Body of pancreas (tissue), 4 donors: ENCODE results near the gene ADAT2. TPM values are rescaled to one million over a fixed set of nuclear protein-coding genes. Genes with fewer than 3 reads are reported as not detected.
"Not testable (repeated sequence)": the region's sequence is repeated elsewhere in the genome, so short reads cannot be mapped to it uniquely, and the experiment has no call there.

Source experiments
- ATAC-seq: fragments of 150-250 bp; one replicate; pipeline ENCODE4 v1.9.1; 2016
- DNase-seq, 4 donors: peaks; one replicate each; pipeline ENCODE4 v3.0.0-alpha.2; 2019
- H3K27ac ChIP-seq, 4 donors: fragments of 200-600 bp; sonication (generic); 1 replicate in 3 of 4; 2 replicates in 1 of 4; pipeline versions ENCODE4 v1.5.1 to v1.6.1; 2016 to 2019; ENCODE audit warnings: mild to moderate bottlenecking in 1 of 4, mixed read lengths in 1 of 4, moderate library complexity in 1 of 4
- H3K27me3 ChIP-seq, 2 donors: fragments of 200-600 bp; sonication (generic); one replicate each; pipeline ENCODE4 v1.6.0; 2016; ENCODE audit warnings: mild to moderate bottlenecking in 1 of 2
- H3K36me3 ChIP-seq, 2 donors: fragments of 200-600 bp; sonication (generic); replicated peaks in 1 of 2; 2 replicates each; pipeline ENCODE4 v1.5.1; 2016; ENCODE audit warnings: low read depth in 2 of 2; ENCODE audit not compliant: insufficient read depth in 1 of 2
- H3K4me1 ChIP-seq: fragments of 200-600 bp; sonication (generic); one replicate; pipeline ENCODE4 v1.6.0; 2016
- H3K4me3 ChIP-seq, 2 donors: fragments of 200-600 bp; sonication (generic); 1 replicate in 1 of 2; 2 replicates in 1 of 2; pipeline ENCODE4 v1.5.1; 2016 to 2019
- H3K9me3 ChIP-seq, 3 donors: fragments of 200-600 bp; sonication (generic); 1 replicate in 2 of 3; 2 replicates in 1 of 3; pipeline ENCODE4 v1.5.1; 2016
- POLR2A ChIP-seq, 3 donors: fragments of 450-650 bp; IDR thresholded peaks; one replicate each; pipeline ENCODE4 v1.6.1; 2016; ENCODE audit warnings: antibody characterized with exemption in 3 of 3, mild to moderate bottlenecking in 2 of 3
- WGBS, 2 donors: methylation state at CpG; one replicate each; pipeline ENCODE4 v1.1.5; 2017; 5-methylcytosine and 5-hydroxymethylcytosine counted together
- intact Hi-C: fragments of 100-400 bp; cut with DNase I; formaldehyde crosslinking; loops from one replicate; pipeline ENCODE4 v1.15.1; 2023
- total RNA-seq, 2 donors: library from RNA; depleted of rRNA; stranded (reverse); fragments of >200 nt; gene quantifications; one replicate each; pipeline ENCODE4 v1.1.0, GENCODE V29; 2016
- TF ChIP-seq, protein P1 (sequence below), 7 experiments: fragments of 450-650 bp in 4 of 7; fragments of 200-600 bp in 3 of 7; sonication (generic) in 3 of 7; IDR thresholded peaks; one replicate each; pipeline ENCODE4 v1.5.1; 2016 to 2019; ENCODE audit warnings: antibody characterized with exemption in 7 of 7

Gene ADAT2
- total RNA-seq, 2 donors from 2014 or later = 6.9 to 7.8 TPM

DNA sequence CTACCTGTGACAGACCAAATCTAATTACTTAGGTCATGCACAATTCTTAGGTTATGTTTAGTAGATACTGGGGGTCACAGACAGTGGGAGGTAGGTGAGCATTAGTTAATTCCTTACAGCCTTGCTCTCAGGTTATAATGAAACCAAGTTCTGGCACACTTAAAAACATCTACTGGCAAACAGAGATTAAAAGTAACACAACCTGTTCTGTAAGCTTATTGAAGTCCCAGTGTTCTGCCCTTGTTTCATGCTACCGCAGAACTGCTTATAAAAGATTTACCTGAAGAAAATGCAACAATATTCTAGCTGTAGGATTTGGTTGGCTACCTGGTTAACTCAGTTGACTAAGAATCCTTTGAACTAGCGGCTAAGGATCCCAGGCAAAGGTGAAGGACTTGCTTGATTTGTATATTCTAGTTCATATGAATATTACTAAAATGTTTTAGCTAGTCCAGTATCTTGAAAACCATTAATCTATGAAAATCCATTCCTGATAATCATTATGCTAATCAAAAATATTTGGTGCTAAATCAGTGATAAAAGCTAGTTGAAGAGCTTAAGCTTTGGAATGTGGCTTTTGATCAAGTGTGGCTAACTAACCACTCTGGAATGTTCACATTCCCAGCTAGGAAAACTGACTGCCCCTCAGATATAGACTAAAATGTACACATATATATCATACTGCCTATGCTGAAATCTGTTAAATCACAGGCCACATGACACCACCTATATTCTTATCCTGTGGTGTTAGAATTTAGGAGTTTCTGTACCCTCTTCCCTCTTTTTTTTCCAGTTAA, 7.3 kb upstream of the ADAT2 start:
- DNase-seq (peak in 1 of 4 donors; percentile 9), ATAC-seq (peak; percentile 80)
- Histone ChIP-seq H3K9me3 (no peaks in the 10 kb centered on the region), H3K4me3 (no peak overlapping the region), H3K36me3 (peaks cover 0 to 3% of the 10 kb centered on the region in 2 donors), H3K27ac (peak overlapping the region; percentile 42 to 61 (median 44)), H3K27me3 (no peaks in the 10 kb centered on the region), H3K4me1 (peaks cover 25% of the 10 kb centered on the region)
- 16 to 28% methylated on average over 2 of the region's 2 CpGs for WGBS, 2 donors
- TF ChIP-seq, protein P1, sequence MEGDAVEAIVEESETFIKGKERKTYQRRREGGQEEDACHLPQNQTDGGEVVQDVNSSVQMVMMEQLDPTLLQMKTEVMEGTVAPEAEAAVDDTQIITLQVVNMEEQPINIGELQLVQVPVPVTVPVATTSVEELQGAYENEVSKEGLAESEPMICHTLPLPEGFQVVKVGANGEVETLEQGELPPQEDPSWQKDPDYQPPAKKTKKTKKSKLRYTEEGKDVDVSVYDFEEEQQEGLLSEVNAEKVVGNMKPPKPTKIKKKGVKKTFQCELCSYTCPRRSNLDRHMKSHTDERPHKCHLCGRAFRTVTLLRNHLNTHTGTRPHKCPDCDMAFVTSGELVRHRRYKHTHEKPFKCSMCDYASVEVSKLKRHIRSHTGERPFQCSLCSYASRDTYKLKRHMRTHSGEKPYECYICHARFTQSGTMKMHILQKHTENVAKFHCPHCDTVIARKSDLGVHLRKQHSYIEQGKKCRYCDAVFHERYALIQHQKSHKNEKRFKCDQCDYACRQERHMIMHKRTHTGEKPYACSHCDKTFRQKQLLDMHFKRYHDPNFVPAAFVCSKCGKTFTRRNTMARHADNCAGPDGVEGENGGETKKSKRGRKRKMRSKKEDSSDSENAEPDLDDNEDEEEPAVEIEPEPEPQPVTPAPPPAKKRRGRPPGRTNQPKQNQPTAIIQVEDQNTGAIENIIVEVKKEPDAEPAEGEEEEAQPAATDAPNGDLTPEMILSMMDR (IDR thresholded peaks at IDR 0.05) = no peak
- no peak for TF ChIP-seq POLR2A (IDR thresholded peaks at IDR 0.05)
- intact Hi-C loops = no loop called here

DNA sequence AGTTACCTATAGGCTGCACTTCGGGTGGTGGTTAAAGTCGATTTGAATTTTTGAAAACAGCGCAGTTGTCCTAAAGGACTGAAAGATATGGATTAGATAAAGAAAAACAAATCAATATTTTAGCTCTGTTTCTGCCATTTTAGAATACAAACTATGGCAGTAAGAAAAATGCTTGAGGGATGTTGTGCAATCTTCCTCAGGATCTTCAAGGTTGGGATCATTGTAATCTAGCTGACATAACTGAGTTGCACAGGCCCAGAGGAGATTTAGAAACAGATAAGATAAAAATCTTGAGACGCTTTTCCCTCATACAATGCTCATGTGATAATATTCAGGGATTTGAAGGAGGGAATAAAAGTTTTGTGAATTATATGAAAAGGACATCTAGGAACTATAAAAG, 1.0 kb upstream of the ADAT2 start:
- Histone ChIP-seq H3K4me1 (peaks cover 28% of the 10 kb centered on the region), H3K36me3 (no peaks in the 10 kb centered on the region), H3K4me3 (no peak overlapping the region), H3K27me3 (no peaks in the 10 kb centered on the region), H3K27ac (peak overlapping the region in 2 of 4 donors; percentile 77 to 79), H3K9me3 (no peaks in the 10 kb centered on the region)
- intact Hi-C loops = no loop called here
- 9 to 17% methylated on average over 4 of the region's 4 CpGs for WGBS, 2 donors
- DNase-seq (no peak), ATAC-seq (no peak)
- no peak for TF ChIP-seq POLR2A (IDR thresholded peaks at IDR 0.05)
- TF ChIP-seq, protein P1 (IDR thresholded peaks at IDR 0.05) = no peak

DNA sequence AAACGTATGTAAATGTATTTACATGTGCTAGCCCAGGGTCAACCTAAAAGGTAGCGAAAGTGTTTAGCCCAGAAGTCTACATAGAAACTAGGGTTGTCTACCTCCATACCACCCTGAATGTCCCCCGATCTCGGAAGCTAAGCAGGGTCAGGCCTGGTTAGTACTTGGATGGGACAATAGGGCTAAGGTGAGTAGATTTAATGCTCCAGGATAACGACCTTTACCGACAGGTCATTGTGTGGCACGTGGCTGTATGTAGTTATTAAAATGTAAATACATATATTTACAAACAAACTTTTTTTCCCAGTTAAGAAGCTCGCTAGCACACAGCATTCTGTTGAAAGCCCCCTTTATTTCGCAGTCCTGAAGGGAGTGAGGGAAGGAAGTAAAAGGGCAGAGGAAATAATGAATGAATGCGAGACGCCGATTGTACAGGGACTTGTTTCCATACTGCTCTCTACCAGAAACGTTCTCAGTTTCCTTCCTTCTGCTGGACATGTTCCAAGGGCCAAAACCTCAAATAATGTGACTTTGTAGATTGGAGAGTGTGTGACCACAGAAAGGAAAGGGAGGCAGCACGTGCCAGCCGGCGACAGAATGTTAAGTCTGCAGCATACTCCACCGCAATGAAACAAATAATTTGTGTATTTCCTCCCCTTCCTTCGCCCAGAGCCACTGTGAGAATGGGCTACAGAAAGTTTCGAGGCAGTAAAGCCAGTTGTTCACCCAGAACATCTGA, 612 bp downstream of the ADAT2 start:
- DNase-seq = peak in 3 of 4 donors; percentile 15 to 30 (median 26)
- intact Hi-C loops = no loop called here
- Histone ChIP-seq H3K4me1 (peaks cover 22% of the 10 kb centered on the region), H3K9me3 (no peaks in the 10 kb centered on the region), H3K27ac (peak overlapping the region; percentile 43 to 81 (median 78)), H3K27me3 (no peaks in the 10 kb centered on the region), H3K4me3 (peak overlapping the region; percentile 38 to 55), H3K36me3 (no peaks in the 10 kb centered on the region)
- TF ChIP-seq POLR2A (IDR thresholded peaks at IDR 0.05) = no peak
- TF ChIP-seq, protein P1 (IDR thresholded peaks at IDR 0.05) = no peak
- peak; percentile 3 for ATAC-seq
- WGBS, 2 donors = 2 to 3% methylated on average over 19 of the region's 19 CpGs

DNA sequence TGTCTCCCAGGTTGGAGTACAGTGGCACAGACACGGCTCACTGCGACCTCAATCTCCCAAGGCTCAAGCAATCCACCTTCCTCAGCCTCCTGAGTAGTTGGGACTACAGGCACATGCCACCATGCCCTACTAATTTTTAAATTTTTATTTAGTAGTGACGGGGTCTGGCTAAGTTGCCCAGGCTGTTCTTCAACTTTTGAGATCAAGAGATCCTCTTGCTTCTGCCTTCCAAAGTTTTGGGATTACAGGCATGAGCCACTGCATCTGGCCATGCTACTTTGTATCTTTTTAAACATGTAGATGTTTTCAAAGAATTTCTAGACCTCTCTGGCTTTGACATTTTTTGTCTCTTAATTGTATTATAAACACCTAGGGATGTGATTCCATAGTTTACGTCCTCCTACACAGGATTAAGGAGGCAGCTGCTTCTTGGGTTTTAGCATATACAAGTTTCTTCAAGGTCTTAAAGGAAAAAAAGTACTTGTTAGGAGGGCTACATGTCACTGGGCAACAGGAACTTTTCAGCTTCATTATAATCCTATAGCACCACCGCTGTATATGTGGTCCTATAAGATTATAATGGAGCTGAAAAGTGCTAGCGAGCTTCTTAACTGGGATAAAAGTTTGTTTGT, 1.3 kb downstream of the ADAT2 start:
- Histone ChIP-seq H3K27me3 (no peaks in the 10 kb centered on the region), H3K9me3 (no peaks in the 10 kb centered on the region), H3K36me3 (no peaks in the 10 kb centered on the region), H3K4me1 (peaks cover 22% of the 10 kb centered on the region), H3K27ac (no peak overlapping the region), H3K4me3 (no peak overlapping the region)
- ATAC-seq = no peak
- DNase-seq = no peak
- WGBS, 2 donors = 72 to 76% methylated on average over 6 of the region's 6 CpGs
- TF ChIP-seq, protein P1 (IDR thresholded peaks at IDR 0.05) = no peak
- no peak for TF ChIP-seq POLR2A (IDR thresholded peaks at IDR 0.05)
- intact Hi-C loops = no loop called here

DNA sequence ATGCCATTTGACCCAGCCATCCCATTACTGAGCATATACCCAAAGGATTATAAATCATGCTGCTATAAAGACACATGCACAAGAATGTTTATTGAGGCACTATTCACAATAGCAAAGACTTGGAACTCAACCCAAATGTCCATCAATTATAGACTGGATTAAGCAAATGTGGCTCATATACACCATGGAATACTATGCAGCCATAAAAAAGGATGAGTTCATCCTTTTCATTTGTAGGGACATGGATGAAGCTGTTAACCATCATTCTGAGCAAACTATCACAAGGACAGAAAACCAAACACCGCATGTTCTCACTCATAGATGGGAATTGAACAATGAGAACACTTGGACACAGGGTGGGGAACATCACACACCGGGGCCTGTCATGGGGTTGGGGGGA, 2.6 kb downstream of the ADAT2 start:
- H3K36me3 ChIP-seq, ATAC-seq, H3K27ac ChIP-seq, H3K9me3 ChIP-seq, intact Hi-C loops, H3K27me3 ChIP-seq, H3K4me3 ChIP-seq, DNase-seq: not testable (repeated sequence)
- peaks cover 22% of the 10 kb centered on the region for H3K4me1 ChIP-seq
- WGBS, 2 donors = 100% methylated on average over 2 of the region's 2 CpGs
